Glomerular visceral epithelial cell (primary cell): Measurements from ENCODE around the gene ING1.
A peak's percentile ranks its signal among the peaks of the same experiment; 100 is the strongest.
"Not testable (repeated sequence)": the region's sequence is repeated elsewhere in the genome, so short reads cannot be mapped to it uniquely, and the experiment has no call there.

Source experiments
- DNase-seq: peaks from one replicate; pipeline ENCODE4 v3.0.0-alpha.2; 2016; ENCODE audit errors: extremely low spot score

The ING1 gene

GRCh38 chr13:110713642-110713952, at the start of gene ING1:
TSS of gene ING1 (plus strand) at chr13:110713700. CDS start at chr13:110714150, 450 bp downstream.
- no peak for DNase-seq

GRCh38 chr13:110664041-110664440, 49.5 kb upstream of the ING1 start:
- no peak for DNase-seq

- no peak for DNase-seq
These were observed 48.8 kb upstream of the ING1 start for GRCh38 chr13:110664673-110665072.

GRCh38 chr13:110665491-110666254, 47.8 kb upstream of the ING1 start:
- DNase-seq, result no peak

GRCh38 chr13:110666255-110666533, 47.3 kb upstream of the ING1 start:
- DNase-seq, result no peak

GRCh38 chr13:110669036-110669435, 44.5 kb upstream of the ING1 start:
- no peak for DNase-seq

- DNase-seq, result not testable (repeated sequence)
These were observed 43.7 kb upstream of the ING1 start for GRCh38 chr13:110669814-110670213.

GRCh38 chr13:110676595-110677587, 36.6 kb upstream of the ING1 start:
- DNase-seq, result peak; percentile 78

GRCh38 chr13:110677731-110678545, 35.6 kb upstream of the ING1 start:
- DNase-seq, result peak; percentile 94

GRCh38 chr13:110680852-110681251, 32.6 kb upstream of the ING1 start:
- DNase-seq, result peak; percentile 13

GRCh38 chr13:110681868-110682550, 31.5 kb upstream of the ING1 start:
- DNase-seq, result no peak

- no peak for DNase-seq
These were observed 30.8 kb upstream of the ING1 start for GRCh38 chr13:110682746-110683145.

GRCh38 chr13:110683203-110683883, 30.2 kb upstream of the ING1 start:
- DNase-seq, result no peak

- DNase-seq, result no peak
These were observed 29.6 kb upstream of the ING1 start for GRCh38 chr13:110683921-110684320.

- DNase-seq, result no peak
These were observed 29.0 kb upstream of the ING1 start for GRCh38 chr13:110684388-110685056.

- no peak for DNase-seq
These were observed 28.0 kb upstream of the ING1 start for GRCh38 chr13:110685305-110686020.

GRCh38 chr13:110687736-110688135, 25.8 kb upstream of the ING1 start:
- no peak for DNase-seq

- no peak for DNase-seq
These were observed 24.5 kb upstream of the ING1 start for GRCh38 chr13:110689041-110689440.

- DNase-seq, result no peak
These were observed 23.8 kb upstream of the ING1 start for GRCh38 chr13:110689711-110690110.

GRCh38 chr13:110690516-110690915, 23.0 kb upstream of the ING1 start:
- no peak for DNase-seq
